NT2/D1 (cell line): ENCODE results near the gene NAGS.

Experiments
- SUZ12 ChIP-seq: IDR thresholded peaks from 2 replicates; pipeline ENCODE4 v1.6.1; 2011; ENCODE audit not compliant: insufficient read length, insufficient read depth; ENCODE audit errors: extremely low read depth
- YY1 ChIP-seq: IDR thresholded peaks from 2 replicates; pipeline ENCODE4 v1.6.1; 2011; ENCODE audit not compliant: insufficient read length, insufficient read depth
- ZNF274 ChIP-seq: IDR thresholded peaks from 2 replicates; pipeline ENCODE4 v1.6.1; 2011; ENCODE audit warnings: mild to moderate bottlenecking, low read depth, low read length

- TF ChIP-seq YY1, result no peak
- no peak for TF ChIP-seq SUZ12
- no peak for TF ChIP-seq ZNF274
Measured at GRCh38 chr17:43988301-43988700, 16.1 kb upstream of the NAGS start.
